Measurements from ENCODE around the gene RPTOR.

Gene RPTOR

DNA sequence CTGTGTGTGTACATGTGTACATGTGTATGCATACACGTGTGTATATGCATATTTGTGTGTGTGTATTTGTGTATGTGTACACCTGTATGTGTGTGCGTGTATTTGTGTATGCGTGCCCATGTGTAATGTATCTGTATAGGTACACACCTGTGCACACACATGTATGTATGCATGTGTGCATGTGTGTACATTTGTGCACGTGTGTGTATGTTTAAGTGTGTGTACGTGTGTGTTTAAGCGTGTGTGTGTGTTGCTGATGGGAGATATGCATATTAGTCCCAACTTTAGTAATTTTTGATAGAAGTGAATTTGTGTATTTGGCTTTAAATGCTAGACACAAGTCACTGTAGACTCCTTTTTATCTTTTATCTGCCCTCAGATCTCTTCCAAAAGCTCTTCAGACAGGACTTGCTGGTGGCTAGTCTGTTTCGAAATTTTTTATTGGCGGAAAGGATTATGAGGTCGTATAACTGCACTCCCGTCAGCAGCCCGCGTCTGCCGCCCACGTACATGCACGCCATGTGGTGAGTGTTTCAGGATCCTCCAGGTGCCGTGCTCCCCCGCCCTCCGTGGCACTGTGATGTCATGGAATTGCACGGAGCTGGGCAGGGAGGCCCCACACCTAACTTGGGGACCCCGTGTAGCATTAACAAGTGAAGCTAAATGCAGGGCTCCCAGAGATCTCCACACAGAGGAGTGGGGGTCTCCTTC, 278.2 kb downstream of the RPTOR start:
- no peak for DNase-seq

GRCh38 chr17:80824549-80825470, 280.2 kb downstream of the RPTOR start:
- DNase-seq: no peak

- DNase-seq: no peak
Measured at GRCh38 chr17:80825471-80826345, 281.1 kb downstream of the RPTOR start.

DNA sequence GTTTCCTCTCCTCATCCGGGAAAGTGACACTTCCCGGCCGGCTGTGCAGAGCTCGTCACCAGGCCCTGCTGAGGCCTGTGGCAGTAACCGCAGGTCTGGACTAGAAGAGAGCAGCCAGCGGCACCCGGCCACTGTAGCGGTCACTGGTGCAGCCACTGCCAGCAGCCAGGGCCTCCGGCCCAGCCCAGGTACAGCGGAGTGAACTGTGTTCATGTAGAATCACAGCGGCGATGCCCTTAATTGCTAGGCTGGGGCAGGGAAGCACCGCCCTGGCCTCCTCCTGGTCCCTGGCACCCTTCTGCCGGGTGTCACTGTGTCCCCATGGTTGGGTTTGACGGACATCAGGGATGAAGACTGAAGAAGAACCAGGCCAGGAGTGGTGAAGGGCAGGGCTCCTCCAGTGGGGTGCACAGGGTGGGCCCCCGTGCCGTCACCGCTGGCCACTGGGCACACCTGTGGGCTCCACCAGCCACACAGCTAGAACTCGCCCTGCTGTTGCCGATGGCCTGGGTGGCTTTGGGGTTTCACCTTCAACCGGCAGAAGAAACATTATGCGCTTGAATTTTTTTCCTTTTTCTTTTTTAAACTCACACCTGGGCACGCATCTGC, 281.8 kb downstream of the RPTOR start:
- no peak for DNase-seq

GRCh38 chr17:80826955-80827645, 282.5 kb downstream of the RPTOR start:
- no peak for DNase-seq

GRCh38 chr17:80827646-80828643, 283.3 kb downstream of the RPTOR start:
- DNase-seq: no peak

DNA sequence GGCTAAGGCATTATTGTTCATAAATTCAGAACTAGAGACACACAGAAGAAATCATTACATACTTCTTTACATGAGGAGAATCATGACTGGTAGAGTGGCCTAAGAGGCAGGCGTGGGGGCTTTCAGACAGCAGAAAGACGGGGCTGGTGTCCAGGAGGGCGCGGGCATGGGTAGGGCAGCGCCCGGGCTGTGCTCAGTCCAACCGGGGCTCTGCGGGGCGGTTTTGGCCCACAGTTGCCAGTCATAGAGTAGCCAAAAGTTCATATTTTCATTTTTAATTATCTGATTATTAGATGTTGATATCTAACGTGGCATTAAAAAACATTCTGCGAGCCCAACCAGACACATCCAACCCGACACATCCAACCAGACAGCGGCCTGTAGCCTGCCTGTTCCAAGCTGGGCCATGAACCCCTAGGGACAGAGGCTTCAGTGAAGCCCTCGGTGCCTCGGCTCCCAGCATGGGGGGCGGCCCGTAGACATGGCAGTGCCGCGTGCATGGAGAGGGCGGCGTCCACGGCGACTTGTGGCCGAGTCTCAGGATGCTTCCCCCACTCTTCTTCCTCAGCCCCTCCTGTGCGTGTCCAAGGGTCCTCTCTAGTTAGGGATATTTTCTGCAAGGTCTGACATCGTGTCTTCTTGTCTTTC, 284.7 kb downstream of the RPTOR start:
- no peak for DNase-seq

- no peak for DNase-seq
Measured at GRCh38 chr17:80830020-80830780, 285.6 kb downstream of the RPTOR start.

DNA sequence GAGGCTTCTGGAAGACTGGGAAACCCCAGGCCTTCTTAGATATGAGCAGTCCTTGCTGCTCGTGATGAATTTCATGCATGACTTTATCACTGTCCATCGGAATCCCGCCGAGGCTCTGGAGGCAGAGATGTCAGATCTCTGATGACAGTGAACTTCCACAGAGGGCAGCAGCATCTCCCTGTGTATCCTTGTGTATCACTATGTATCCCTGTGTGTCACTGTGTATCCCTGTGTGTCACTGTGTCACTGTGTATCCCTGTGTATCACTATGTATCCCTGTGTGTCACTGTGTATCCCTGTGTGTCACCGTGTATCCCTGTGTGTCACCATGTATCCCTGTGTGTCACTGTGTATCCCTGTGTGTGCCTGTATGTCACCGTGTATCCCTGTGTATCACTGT, 286.9 kb downstream of the RPTOR start:
- DNase-seq: peak; percentile 23

DNA sequence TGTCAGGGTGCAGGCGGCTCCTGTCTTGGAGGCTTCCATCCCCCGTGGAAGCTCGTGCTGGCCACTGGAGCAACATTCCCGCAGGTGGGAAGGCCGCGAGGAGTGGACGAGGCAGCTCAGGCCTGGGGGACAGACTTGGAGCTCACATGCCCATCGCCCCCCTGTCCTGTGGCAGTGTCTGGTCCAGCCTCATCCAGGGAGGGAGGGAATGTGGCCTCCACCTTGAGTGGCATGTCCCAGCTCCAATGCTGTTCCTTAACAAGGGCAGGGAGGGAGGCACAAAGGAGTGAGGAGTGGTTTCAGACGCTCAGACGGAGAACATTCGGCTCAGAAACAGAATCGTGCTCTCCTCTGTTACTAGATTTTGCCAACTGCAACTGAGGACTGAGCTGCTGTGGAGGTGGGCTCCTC, 287.6 kb downstream of the RPTOR start:
- DNase-seq: peak; percentile 71

GRCh38 chr17:80832888-80833583, 288.4 kb downstream of the RPTOR start:
- DNase-seq: peak; percentile 99

DNA sequence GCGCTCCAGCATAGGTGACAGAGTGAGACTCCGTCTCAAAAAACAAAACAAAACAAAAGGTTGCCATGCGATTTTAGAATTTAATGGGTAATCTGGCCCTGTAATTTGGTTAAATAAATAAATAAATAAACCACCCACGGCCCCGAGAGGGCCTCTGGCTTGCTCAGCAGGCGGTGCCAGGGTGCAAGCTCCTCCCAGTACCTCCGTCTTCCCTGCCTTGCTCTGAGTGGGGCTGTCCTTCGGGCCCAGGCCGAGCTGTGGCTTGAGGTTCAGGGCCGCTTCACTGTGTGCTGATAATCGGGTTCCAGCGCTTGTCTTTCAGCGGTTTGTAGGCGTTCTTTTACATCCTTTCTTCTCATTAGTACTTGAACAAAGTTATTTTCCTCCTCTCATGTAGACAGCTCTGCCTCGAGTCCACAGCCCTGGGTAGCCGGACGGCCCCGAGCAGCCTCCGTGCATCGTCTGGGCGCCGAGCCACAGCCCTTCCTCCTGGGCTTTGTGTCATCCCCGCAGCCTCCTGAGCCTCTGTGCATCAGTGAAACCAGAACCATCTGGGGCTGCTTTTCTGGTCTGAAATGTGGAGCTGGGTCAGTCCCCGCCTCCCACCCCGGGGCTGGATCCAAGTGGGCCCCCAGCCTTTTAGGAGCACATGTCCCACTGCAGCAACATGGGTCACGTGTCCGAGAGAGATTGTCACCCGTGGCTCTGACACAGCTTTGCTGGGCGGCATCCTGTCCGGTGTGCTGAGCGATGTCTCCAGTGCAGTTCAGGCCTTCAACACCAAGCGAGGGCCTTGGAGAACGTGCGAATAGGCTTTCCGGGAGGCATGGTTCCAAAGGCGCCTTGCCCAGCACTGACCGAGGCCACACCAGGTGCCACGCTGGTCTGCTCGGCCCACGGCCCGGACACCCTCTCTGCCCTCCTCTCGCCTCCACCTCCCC, 289.6 kb downstream of the RPTOR start:
- DNase-seq: peak; percentile 33

DNA sequence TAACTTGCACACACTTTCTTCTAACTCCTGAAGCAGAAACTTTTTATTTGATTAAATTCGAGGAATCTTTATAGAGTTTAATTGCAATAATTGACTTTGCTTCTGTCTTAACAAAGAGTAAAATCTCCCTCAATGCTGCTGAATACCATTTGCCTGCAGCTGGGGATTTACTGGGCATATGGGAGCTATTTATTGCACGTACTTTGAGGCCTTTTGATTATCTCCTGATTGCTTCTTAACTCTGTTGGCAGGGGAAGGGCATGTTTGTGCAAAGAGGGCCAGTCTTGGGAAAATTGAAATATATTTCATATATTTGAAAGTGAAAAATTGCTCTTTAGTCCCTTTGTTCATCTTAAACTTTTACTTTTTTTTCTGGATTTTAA, 290.2 kb downstream of the RPTOR start:
- peak; percentile 55 for DNase-seq

DNA sequence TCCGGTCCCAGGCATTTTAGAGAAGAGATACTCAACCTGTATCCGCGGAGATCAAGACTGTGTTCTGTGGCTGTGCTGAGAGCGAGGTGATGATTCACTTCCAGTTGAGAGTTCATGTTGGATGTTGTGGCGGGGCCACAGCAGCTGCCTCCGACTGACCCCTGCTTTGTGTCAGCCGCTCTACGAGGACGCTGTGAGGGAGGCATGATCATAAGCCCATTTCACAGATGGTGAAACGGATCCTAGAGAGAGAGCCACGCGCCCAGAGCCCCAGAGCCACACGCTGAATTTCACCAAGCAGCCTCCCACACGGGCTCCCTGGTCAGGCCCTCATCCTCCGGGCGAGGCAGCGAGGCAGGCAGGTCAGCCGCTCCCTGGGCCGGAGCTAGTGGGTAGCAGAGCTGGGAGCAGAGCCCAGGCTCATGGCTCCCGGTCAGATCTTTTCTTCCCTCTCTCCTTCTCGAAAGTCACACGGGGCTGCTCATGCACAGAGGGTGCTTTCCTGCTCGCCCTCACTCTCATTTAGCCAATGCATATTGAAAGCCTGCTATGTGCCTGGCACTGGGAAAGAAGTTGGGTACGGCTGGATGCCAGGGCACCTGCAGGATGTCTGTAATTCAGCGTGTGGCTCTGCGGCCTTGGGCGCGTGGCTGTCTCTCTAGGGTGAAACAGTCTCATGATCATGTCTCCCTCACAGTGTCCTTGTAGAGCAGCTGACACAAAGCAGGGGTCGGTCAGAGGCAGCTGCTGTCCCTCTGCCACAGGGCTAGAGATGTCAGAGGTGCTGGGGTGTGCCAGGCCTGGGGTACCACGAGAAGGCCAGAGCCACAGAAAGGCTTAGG, 291.4 kb downstream of the RPTOR start:
- no peak for DNase-seq

GRCh38 chr17:80836658-80836965, 292.0 kb downstream of the RPTOR start:
- no peak for DNase-seq

DNA sequence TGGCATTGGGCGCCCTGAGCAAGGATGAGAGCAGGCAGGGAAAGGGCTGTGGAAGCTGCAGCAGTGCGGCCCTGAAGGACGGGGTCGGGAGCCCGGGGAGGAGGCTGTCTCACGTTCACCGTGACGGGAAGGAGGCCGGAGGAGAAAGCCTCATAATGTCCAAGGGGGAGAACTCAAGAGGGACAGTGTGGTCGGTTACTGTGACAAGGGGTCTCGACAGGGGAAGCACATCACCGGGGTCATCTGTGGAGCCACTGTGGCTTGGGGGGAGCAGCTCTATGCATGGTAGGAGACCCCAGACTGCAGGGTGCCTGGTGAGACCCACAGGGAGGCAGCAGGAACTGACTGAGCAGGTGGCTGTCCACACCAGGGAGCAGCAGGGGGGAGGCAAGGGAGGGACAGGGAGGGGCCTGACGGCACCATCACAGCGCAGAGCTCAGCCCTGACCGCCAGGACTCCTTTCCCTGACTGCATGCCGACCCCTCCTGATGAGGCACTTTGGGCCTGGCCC, 292.4 kb downstream of the RPTOR start:
- DNase-seq: peak; percentile 14

GRCh38 chr17:80837711-80838110, 293.1 kb downstream of the RPTOR start:
- DNase-seq: no peak

Measured in NCI-H82 (cell line).